ENCODE results near the gene FAM162A. TPM values are rescaled to one million over a fixed set of nuclear protein-coding genes. Genes with fewer than 3 reads are reported as not detected.

FAM162A gene
- total RNA-seq, 1 donor from 2014 or later = 24.3 TPM

DNA sequence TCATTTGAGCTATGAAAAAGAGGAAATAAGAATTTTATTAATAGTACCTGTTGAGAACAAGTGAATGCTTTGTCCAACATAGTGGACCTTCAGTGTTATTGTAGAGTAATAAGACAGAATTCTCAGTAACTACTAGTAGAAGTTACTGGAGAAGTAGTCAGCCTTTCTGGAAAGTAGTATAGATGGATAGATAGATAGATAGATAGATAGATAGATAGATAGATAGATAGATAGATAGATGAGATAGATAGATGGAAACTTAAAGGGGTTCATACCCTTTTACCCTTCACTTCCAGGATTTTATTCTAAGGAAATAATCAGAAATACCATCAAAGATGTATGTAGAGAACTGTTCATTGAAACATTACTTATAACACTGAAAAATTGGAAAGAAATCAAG, 5.2 kb downstream of the FAM162A start:
- TF ChIP-seq, protein P1, sequence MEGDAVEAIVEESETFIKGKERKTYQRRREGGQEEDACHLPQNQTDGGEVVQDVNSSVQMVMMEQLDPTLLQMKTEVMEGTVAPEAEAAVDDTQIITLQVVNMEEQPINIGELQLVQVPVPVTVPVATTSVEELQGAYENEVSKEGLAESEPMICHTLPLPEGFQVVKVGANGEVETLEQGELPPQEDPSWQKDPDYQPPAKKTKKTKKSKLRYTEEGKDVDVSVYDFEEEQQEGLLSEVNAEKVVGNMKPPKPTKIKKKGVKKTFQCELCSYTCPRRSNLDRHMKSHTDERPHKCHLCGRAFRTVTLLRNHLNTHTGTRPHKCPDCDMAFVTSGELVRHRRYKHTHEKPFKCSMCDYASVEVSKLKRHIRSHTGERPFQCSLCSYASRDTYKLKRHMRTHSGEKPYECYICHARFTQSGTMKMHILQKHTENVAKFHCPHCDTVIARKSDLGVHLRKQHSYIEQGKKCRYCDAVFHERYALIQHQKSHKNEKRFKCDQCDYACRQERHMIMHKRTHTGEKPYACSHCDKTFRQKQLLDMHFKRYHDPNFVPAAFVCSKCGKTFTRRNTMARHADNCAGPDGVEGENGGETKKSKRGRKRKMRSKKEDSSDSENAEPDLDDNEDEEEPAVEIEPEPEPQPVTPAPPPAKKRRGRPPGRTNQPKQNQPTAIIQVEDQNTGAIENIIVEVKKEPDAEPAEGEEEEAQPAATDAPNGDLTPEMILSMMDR (IDR thresholded peaks at IDR 0.05) = no peak
- intact Hi-C loops (cut with DNase I) = no loop called here
- no peak for ATAC-seq

DNA sequence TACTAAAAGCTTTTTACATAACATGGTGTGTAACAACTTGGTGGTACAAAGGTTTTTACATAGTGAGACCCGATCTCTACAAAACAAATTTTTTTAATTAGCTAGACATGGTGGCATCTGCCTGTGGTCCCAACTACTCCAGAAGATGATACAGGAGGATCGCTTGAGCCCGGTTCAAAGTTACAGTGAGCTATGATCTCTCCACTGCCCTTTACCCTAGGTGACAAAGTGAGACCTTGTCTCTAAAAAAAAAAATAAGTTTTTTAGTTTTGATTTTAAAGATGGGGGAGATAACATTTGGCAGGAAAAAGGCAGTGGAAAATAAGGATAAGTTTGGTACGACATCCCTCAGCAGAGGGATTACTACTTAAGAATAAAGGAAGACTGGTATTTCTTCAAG, 5.9 kb downstream of the FAM162A start:
- DNase-seq = no peak
- no peak overlapping the region for H3K27ac ChIP-seq
- H3K27me3 ChIP-seq (ENCODE audit: low read depth) = no peaks in the 10 kb centered on the region
- TF ChIP-seq, protein P1 (IDR thresholded peaks at IDR 0.05) = no peak
- H3K36me3 ChIP-seq = peaks cover 4% of the 10 kb centered on the region
- H3K4me1 ChIP-seq = peaks cover 12% of the 10 kb centered on the region
- no peaks in the 10 kb centered on the region for H3K9me3 ChIP-seq
- no peak overlapping the region for H3K4me3 ChIP-seq
- intact Hi-C loops (cut with DNase I) = no loop called here
- ATAC-seq = no peak

More for the DNA sequence above, 5.2 kb downstream of the FAM162A start:
- H3K36me3 ChIP-seq = peaks cover 4% of the 10 kb centered on the region
- no peak overlapping the region for H3K27ac ChIP-seq
- H3K4me1 ChIP-seq = peaks cover 17% of the 10 kb centered on the region
- H3K4me3 ChIP-seq = no peak overlapping the region
- H3K9me3 ChIP-seq = no peaks in the 10 kb centered on the region
- no peak for DNase-seq
- no peaks in the 10 kb centered on the region for H3K27me3 ChIP-seq (ENCODE audit: low read depth)

DNA sequence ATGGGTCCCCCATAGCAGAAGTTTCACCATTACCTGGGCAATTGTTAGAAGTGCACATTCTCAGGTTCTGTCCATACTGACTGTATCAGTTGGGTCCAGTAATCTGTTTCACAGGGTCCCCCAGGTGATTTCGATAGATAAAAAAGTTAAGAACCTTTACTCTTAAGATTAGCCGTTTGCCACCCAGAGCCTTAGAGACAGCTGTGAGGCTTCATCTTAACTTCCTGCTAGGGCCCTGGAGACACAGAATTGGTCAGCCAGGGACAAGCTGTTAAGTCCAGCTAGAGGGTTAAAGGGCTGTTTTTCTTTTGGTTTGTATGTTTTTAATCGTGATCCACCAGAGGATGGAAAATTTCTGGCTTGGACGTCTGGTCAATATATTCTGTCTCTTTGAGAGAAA, 6.7 kb downstream of the FAM162A start:
- ATAC-seq (no peak), DNase-seq (no peak)
- Histone ChIP-seq H3K4me3 (no peak overlapping the region), H3K36me3 (peaks cover 4% of the 10 kb centered on the region), H3K9me3 (no peaks in the 10 kb centered on the region), H3K4me1 (peaks cover 6% of the 10 kb centered on the region), H3K27me3 (ENCODE audit: low read depth) (no peaks in the 10 kb centered on the region), H3K27ac (no peak overlapping the region)
- TF ChIP-seq, protein P1 (IDR thresholded peaks at IDR 0.05) = no peak
- intact Hi-C loops (cut with DNase I) = no loop called here

DNA sequence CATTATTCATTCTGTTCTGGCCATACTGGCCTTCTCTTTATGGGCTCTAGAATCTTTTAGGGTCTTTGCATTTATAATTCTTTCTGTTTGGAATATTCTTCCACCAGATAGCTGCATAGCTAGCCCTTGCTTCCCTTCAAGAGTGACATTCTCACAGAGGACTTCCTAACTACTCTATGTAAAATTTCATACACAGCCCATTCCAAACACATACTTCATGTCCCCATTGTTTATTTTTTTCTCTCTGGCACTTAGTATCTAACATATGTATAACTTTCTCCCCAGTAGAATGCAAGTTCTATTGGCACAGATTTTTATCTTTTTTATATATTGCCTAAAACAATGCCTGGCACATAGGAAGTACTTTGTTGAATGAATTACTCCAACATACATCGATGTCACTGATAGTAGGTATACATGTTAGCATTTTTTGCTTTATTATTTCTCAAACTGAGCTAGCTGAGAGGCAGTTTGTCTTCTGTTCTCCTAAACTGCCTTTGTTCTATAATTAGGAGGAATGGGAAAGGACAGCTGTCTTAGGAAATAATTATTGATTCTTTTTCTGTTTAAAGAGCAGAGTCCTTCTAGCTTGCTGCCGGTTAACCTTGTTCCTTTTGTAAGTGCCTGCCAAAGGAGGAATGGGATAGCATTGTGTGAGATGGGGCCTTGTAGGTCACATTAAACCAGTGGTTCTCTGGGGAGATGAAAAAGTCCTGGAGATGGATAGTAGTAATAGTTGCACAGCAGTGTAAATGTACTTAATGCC, 7.9 kb downstream of the FAM162A start:
- Histone ChIP-seq H3K4me1 (peaks cover 6% of the 10 kb centered on the region), H3K4me3 (no peak overlapping the region), H3K27ac (no peak overlapping the region), H3K27me3 (ENCODE audit: low read depth) (no peaks in the 10 kb centered on the region), H3K9me3 (no peaks in the 10 kb centered on the region), H3K36me3 (peaks cover 4% of the 10 kb centered on the region)
- intact Hi-C loops (cut with DNase I) = no loop called here
- TF ChIP-seq, protein P1 (IDR thresholded peaks at IDR 0.05) = no peak
- no peak for ATAC-seq
- no peak for DNase-seq

DNA sequence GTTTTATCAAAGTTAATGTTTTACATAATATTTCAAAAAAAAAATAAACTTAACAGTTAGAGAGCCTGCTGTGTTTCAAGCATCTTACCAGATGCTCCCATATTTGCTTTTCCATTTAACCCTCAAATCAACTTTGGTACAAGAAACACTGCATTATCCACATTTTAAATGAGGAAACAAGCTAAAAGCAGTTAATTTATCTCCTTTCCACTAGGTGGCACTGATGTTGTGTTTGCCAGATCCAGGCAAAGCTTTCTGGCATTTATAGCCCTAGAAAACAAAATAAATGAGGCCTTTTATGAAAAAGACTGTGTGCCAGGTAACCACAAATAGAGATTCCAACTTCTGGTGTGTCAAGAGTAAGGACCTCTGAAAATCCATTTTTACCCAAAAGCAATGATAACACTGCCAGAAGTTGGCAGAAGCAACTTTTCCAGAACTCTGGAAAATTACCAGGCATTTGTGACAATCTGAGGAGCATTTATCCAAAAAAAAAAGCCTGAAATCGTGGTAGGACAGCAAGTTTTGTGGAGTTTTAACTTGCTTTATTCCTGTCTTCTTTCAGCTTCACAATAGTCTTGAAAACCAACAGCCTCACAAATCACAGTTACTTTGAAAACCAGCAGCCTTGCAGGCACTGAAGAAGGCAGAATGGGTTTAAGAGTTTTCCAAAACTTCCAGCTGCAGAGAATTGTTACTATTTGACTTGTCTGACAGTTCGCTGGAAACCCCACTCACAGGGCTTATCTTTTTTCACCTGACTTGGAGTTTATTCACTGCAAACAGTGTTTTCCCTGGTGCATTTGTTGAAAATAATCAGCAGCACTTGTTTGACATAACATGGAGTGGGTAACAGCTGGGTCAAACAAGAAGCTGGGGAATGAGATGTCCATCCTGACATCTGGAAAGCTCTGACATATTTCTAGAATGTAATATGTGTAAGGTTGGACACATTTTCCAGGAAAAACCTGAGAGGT, 9.2 kb downstream of the FAM162A start:
- intact Hi-C loops (cut with DNase I) = no loop called here
- no peaks in the 10 kb centered on the region for H3K9me3 ChIP-seq
- DNase-seq = no peak
- no peaks in the 10 kb centered on the region for H3K27me3 ChIP-seq (ENCODE audit: low read depth)
- peaks cover 6% of the 10 kb centered on the region for H3K4me1 ChIP-seq
- no peak overlapping the region for H3K27ac ChIP-seq
- TF ChIP-seq, protein P1 (IDR thresholded peaks at IDR 0.05) = peak; percentile 71
- no peaks in the 10 kb centered on the region for H3K36me3 ChIP-seq
- no peak overlapping the region for H3K4me3 ChIP-seq
- peak in 1 of 2 donors; percentile 47 for ATAC-seq

Measured in lower lobe of right lung (tissue), 2 donors.